IPS DF 4.7 (cell line): ENCODE results near the gene BBX.
"Not testable (repeated sequence)": the region's sequence is repeated elsewhere in the genome, so short reads cannot be mapped to it uniquely, and the experiment has no call there.

Experiments used
- DNase-seq: peaks from one replicate; pipeline ENCODE4 v3.0.0-alpha.2; 2013; ENCODE audit warnings: low spot score; ENCODE audit errors: extremely low read depth

BBX gene

DNA sequence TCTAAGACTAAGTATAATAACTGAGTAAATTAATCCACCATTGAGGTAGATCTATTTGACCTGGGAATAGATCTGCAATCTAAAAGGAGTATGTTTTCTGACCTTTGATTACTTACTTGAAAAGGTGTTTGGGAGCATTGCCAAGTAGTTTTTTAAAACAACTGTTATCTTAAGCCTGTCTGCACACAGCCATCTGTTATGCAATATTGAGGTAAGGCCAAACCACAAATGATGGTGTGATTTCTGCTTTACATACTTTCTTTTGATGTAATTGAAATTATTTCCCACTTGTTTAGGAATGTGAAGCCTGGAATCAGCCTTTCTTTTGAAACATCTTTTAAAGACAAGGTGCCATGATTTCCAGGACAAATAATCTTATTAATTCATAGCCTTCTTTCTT, 274.0 kb downstream of the BBX start:
- no peak for DNase-seq

DNA sequence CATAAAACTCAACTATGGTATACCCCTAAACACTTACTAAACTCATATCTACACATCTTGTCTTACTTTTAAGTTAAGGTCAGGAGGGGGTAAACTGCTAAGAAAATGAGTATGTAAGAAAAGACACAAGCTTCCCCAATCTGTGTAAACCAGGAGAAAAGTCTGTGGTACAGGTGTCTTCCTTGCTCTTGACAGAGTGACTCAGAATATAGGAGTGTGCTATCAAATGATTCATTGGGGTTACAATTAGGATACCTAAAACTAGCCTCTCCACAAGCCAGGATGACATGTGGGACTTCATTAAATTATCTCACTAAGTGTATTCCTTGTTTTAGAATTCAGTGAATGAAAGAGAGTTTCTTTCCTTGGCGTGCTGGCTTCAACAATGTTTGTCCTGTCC, 274.8 kb downstream of the BBX start:
- no peak for DNase-seq

DNA sequence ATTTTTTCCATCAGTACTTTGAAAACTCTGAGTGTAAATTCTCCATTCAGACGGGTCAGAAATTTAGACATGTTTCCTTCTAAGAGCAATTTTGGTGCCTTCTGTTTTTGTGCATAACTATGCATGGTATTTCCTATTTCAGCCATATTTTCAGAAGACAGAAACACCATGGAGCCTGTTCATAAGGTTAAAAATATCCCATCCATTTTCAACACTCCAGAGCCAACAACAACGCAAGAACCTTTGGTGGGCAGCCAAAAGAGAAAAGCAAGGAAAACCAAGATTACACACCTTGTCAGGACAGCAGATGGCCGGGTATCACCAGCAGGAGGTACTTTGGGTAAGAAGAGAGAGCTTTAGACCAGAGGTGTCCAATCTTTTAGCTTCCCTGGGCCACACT, 275.6 kb downstream of the BBX start:
- no peak for DNase-seq

DNA sequence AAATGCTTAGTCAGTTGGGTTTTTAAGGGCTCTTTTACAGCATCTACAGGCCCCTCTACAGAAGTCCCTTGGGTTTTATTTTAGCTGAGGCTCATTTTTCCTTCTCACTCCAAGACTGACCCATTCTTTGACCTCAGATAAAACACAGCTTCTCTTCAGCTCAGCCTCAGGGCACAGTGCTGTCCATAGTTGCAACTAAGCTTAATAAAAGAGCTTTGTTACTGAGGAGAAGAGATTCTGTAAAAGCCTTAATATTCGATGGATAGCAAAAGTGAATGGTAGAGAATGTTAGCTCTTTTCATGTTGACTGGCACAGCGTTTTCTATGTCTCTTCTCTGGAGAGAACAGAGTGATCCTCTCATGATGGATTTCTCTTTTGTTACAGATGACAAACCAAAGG, 277.9 kb downstream of the BBX start:
- no peak for DNase-seq

DNA sequence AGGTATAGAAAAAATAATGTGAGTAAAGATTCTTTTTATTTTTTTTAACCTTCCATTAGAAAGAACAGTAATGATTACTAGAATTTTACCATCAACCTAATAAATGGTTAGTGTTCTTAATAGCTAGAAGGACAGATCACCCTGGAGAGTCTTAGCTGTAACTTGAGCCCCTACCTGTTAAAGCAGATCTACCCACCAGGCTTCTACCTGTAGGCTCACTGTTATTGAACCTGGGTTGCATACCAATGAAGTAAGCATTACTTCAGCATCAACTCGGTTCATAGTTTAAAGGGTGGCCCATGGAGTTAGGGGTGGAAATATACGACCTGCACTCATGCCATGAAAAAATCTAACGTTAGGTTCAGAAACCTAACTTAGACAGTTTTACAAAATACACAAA, 280.4 kb downstream of the BBX start:
- DNase-seq, result no peak

DNA sequence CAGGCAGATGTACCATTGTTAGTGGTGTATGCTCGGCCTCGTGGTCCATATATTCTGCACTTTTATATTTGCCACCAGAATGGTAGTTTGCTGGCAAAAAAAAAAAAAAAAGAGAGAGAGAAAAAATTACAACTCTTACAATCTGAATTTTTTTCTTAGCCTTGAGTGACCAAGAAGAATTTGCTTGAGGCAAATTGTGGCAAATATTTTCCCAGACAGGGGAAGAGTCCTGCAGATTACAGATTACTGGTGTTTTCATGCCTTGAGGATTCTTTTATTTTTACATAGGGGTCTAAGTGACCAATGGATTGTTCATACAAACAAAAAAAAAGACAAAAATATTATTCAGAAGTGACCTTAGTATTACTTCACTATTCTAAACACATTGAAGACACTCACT, 283.3 kb downstream of the BBX start:
- DNase-seq, result no peak

DNA sequence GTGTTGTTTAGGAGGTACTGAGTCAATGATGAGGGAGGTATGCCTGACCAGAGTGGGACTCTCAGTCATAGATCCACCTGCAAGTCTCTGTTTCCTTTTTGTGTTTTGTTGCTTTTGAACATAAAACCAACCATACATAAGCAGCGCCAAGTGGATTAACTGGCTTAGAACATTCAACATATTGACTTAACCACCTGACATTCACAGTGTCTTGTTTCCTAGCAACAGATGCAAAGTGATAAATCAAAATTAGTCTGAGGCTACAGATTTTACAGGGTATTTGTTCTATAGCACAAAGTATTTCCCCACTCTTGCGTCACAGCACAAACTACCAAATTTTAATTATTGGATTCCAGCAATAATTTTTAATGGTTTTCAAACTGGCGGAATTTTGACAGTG, 283.8 kb downstream of the BBX start:
- DNase-seq, result no peak

DNA sequence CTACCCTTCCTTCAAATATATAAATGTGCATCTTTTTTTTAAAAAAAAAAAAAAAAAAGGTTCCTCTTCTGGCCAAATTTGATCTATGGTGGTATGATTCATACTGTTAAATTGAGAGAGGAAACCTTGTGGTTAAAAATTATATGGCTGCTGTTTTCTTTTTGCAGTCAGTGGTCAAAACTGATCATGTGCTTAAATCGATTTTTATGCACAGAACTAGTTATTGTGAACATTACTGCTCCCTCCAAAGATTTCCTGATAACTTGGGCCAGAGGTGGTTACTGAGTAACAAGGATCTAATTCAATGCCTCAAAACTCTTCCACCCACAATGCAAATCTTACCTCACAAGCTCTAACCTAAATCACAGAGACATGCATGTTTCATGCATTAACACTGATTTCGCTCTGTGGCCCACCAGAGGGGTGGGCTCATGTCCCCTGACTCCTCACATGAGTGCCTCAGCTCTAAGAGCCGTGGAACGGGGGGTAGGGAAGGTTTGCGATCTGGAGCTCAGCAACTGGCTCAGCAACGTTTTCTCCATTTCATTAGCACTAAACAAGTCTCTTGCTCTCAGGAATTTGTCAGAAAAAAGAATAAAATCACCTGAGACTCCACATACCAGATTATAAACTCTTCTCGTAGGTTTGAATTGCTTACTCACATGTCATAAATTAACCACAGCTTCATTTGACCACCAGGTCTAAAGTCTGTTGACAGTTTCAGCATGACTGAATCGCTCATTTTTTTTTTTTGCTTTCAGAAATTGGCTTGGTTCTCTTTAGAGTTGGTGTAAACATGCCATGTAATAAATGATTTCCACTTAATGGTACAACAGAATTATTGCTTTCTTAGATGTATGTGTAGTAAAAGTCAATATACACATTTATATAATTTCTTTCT, 287.7 kb downstream of the BBX start:
- DNase-seq, result no peak

DNA sequence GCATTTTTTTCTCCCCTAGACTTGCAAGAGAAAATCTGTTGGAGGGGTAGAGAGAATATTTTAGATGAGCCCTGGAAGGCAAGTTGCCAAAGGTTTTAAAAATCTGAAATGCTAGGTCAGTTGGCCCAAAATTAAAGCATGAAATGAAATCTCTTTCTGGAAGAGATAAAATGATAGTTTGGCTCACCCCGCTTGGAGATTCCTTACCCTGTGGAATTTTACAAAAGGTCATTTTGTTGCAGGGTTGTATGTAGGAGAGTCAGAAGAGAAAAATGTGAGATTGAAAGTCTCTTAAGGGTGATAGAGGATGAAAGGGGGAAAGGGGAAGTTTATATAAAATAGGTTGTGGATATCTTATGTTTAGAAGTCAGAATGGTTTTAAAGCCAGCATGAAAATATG, 290.3 kb downstream of the BBX start:
- DNase-seq, result no peak

DNA sequence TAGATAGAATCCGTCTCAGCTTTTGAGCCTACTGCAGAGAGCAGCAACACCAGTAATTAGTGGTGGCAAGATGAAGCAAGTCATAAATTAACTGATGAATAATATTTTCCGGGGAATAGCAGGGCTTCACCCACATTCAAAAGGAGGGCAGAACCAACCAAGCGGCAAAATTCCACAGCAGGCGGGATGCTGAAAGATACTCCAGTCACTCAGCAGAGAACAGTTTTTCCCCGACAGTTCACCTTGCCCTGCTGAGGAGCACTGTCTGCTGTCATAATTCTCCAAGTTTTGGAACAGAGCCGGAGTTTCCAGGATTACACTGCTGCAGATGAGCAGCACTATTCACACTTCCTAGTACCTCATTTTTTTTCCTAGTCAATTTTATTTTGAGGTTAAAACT, 293.3 kb downstream of the BBX start:
- DNase-seq, result no peak

DNA sequence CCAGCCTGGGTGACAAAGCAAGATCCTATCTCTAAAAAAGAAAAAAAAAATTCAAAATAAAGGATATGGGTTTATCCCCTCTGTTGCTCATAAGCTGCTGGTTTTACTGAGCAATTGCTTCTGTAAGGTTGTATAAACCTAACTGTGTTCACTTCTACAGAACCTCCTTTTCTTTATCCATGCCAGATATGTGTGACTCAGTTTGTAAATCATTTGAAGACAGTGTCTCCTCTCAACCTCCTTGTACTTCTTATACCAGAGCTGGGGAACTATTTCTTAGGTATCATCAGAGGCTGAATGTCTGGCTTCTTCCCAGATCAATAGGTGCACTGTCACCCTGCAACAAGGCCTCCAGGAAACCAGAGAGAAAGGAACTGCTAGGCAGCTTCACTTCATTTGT, 294.3 kb downstream of the BBX start:
- no peak for DNase-seq

DNA sequence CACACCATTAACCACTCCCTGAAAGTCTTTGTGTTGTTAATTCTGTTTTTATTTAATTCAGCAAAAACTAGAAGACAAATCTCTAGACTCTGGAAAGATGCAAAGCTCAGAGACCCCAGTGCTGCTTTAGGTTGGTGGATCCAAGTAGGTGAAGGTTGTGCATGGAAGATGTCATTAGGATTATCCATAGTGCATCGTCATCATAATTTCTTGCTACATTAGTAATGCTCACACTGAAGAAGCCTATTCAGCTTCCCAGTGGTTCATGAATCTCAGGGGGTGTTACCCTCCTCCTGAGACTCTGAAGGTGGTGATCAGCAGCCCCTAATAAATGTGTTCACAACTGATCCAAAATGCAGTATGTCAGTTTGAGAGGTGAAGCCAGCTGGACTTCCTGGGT, 295.3 kb downstream of the BBX start:
- no peak for DNase-seq

DNA sequence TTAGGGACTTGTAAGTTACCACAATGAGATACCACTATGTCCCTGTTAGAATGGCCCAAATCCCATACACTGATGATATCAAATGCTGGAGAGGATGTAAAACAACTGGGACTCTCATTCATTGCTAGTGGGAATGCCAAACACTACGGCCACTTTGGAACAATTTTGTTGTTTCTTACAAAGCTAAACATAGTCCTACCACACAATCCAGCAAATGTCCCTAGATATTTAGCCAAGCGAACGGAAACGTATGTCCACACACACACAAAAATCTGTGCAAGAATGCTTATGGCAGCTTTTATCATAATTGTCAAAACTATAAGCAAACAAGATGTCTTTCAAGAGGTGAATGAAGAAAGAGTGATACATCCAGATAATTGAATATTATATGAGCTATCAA, 296.9 kb downstream of the BBX start:
- DNase-seq, result no peak

DNA sequence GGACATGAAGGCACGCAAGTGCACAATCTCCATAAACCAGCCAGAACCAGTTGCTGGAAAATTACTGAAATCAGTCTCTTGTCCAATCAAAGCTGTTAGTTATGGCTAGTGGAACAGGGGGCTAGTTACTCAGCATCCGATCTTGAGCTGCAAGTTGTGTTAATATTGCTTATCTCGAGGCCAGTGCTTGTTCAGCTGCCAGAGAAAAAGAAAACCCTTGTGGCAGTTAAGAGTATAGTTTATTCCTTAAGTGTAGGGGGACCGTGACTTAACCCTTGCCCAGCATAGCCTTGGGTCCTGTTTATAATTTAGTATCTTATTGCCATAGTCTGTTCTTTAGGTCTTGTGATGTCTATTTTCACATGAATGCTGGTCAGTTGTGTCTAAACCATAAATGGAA, 299.5 kb downstream of the BBX start:
- DNase-seq, result no peak

DNA sequence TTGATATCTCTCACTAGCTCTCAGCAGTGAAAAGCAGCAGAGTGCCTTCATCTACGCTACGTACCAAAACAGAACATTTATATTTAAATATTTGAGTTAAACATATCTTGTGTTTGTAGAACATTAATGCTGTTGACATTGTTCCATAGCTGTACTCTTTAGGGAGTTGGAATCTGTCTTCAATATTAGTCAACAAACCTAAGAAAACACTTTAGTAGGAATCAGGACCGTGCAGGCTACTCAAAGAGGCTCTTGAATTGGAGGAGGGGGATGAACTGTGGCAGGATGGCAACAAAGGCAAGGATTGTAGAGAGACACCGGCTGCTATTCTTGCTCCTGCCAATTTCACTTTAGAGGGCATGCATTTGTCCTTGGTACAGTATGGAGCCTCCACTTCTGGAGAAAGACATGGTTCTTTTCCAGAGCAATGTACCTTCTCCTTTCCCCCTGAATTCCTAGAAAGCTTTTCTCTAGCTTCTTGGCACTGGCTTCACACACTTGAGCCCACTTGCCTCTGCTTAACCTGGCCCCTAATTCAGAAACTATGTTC, 302.1 kb downstream of the BBX start:
- no peak for DNase-seq

DNA sequence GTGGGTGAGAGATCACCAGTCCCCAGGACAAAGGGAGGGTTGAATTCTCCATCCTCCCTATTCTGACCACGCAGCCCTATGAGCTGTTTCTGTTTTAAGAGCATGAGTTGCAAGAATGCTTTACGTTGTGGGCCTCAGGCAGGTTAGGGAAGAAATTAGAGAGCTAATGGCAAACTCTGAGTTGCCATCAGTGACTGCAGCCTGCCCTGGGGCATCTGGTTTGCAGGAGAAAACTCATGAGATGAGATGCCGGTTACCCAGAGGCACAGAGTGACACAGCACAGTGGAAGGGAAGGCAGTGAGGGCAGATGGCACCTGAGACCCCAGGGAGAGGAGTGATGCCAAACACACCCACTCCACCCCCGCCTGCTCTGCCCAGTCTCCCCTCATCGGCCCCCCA, 302.8 kb downstream of the BBX start:
- DNase-seq, result no peak

DNA sequence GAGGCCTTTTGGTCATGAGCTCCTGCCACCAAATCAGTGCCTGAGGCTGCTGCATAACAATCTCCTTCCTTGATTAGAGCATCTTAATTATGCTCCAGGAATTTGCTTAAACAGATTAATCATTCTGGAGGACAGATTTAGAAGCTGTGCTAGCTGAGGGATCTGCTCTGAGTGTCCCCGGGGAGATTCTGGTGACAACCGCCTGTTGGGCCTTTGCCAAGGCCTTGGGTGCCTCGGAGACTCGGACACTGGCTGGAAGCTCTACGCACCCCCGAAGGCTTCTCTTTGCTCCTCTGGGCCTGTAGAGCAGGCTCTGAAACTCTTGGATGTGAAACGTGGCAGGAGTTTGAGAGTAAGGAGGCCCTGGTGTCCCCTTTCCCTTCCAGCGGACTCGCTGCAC, 304.0 kb downstream of the BBX start:
- DNase-seq, result no peak

DNA sequence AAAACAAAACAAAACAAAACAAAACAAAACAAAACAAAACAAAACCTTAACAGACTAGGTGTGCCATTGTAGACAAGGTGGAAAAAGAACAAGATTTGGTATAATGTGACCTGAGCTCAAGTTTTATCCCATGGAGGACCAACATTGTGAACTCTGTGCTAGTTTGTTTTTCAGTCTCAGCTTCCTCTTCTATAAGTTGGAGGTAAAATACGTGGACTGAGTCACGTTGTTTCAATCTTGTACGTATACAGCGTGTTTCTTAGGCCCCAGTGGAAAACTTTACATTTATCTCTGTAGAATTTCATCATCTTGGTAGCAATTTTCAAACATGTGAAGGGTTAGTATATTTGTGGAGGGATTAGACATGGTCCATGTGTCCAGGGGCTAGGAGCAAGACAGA, 306.4 kb downstream of the BBX start:
- no peak for DNase-seq

DNA sequence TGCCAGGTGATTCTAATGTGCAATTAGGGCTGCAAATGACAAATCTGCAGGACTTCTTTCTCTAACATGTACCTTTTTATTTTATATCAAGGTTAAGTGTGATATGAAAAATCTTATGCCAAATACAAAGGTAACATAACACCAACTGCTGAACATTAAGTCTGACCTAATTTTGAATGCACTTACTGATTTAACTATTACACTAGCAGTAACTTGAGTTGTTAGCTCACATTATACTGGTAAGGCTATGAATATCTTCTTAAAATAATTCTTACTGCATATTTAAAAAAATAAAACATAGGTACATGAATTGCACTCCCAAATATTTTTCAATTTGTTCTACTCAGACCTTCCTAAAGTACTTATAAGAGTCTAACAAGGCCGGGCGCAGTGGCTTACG, 308.8 kb downstream of the BBX start:
- DNase-seq, result no peak

DNA sequence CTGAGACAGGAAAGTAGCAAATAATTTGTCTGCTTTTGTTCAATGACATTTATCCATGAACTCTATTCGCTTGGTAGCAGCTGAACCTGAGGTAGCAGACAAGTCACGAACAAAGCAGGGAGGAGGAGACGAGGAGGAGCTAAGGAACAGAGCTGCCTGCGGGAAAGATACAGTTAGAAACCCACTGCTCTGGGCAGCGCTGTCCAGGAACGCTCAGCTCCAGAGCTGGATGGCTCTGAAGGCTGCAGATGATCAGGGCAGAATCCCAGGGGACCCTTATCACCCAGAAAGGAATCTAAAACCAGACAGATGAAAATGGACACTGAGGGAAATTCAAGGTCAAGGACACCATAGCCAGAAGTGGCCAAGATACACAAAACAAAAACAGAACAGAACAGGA, 310.3 kb downstream of the BBX start:
- DNase-seq, result no peak

DNA sequence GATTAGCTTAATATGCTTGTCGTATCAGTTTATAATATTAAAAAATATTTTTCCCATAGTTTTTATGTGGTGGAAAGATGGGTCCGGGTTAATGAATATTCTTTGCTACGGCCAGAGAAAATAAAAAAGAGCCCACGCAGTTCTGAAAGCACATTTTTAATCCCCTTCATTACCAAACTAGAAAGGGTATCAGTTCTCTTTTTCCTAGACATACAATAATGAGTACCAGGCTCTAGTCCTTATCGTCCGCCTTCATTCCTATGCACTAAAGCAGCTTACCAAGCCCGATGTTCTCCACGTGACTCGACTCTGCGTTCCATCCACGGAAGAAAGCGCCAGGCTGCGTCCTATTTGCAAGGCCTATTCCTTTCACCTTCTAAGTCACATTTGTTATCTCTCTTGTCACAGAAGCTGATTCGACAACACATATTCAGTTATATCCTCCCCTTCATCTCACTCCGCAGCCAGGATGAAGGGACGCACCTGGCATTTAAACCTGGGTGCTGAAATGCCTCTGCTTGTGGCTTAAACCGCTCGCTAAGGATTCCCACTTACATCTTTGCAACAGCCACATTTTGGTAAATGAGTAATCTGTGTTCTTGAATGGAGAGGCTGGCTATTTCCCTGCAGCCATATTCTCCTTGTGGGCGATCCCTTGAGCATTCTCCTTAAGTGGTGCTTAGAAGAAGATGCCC, 311.1 kb downstream of the BBX start:
- DNase-seq, result no peak

DNA sequence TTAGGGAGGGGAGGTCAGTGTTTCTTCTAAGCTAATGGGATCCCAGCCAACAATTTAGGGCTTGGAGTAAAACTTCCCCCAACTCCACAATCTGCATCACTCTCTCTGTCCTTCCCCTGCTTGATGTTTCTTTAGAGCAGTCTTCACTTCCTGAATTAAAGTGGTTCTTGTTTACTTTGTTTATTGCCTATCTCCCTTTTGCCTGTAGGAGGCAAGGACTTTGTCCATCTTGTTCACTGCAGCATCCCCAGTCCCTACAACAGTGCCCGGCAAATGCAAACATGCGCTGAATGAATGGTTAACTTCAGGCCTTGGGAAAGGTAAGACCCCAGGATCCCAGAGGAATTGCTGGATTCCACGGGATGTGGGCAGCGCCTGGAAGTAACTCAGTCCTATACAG, 312.2 kb downstream of the BBX start:
- not testable (repeated sequence) for DNase-seq
